Hepatocyte (in vitro differentiated cells): ENCODE measurements around the gene PHLPP1. TPM values are rescaled to one million over a fixed set of nuclear protein-coding genes. Genes with fewer than 3 reads are reported as not detected.
A peak's percentile ranks its signal among the peaks of the same experiment; 100 is the strongest.

Experiments used
- DNase-seq: peaks from one replicate; pipeline ENCODE4 v3.0.0-alpha.2; 2016; ENCODE audit warnings: low spot score
- H2AFZ ChIP-seq: fragments of 200-600 bp; sonication (generic); 2 replicates; pipeline ENCODE4 v1.6.0; 2016; ENCODE audit warnings: antibody characterized with exemption, mild to moderate bottlenecking
- H3K27ac ChIP-seq: fragments of 200-600 bp; sonication (generic); 2 replicates; pipeline ENCODE4 v1.5.1; 2016; ENCODE audit warnings: mild to moderate bottlenecking
- H3K27me3 ChIP-seq: fragments of 200-600 bp; sonication (generic); 2 replicates; pipeline ENCODE4 v1.6.1; 2016
- H3K36me3 ChIP-seq: fragments of 200-600 bp; sonication (generic); replicated peaks from 2 replicates; pipeline ENCODE4 v1.5.1; 2016; ENCODE audit warnings: low read depth; ENCODE audit not compliant: insufficient read depth
- H3K4me1 ChIP-seq: fragments of 200-600 bp; sonication (generic); 2 replicates; pipeline ENCODE4 v1.5.1; 2016; ENCODE audit warnings: mild to moderate bottlenecking, moderate library complexity; ENCODE audit not compliant: insufficient read depth
- H3K4me2 ChIP-seq: fragments of 200-600 bp; sonication (generic); 2 replicates; pipeline ENCODE4 v1.6.0; 2016
- H3K4me3 ChIP-seq: fragments of 200-600 bp; sonication (generic); 2 replicates; pipeline ENCODE4 v1.5.1; 2016; ENCODE audit warnings: mild to moderate bottlenecking
- H3K79me2 ChIP-seq: fragments of 200-600 bp; sonication (generic); 2 replicates; pipeline ENCODE4 v1.6.0; 2017; ENCODE audit warnings: mild to moderate bottlenecking
- H3K9me2 ChIP-seq: fragments of 200-600 bp; sonication (generic); replicated peaks from 2 replicates; pipeline ENCODE4 v1.6.0; 2017; ENCODE audit warnings: mild to moderate bottlenecking; ENCODE audit not compliant: insufficient read depth
- H3K9me3 ChIP-seq: fragments of 200-600 bp; sonication (generic); 2 replicates; pipeline ENCODE4 v1.5.1; 2016; ENCODE audit warnings: low read depth, mild to moderate bottlenecking
- H4K20me1 ChIP-seq: fragments of 200-600 bp; sonication (generic); 2 replicates; pipeline ENCODE4 v1.6.0; 2016; ENCODE audit warnings: mild to moderate bottlenecking; ENCODE audit not compliant: insufficient read depth, poor library complexity, severe bottlenecking
- EZH2 ChIP-seq: fragments of 200-600 bp; sonication (generic); IDR thresholded peaks from 2 replicates; pipeline ENCODE4 v1.6.1; 2016; ENCODE audit warnings: antibody characterized with exemption, mild to moderate bottlenecking, borderline replicate concordance
- EZH2phosphoT487 ChIP-seq: fragments of 200-600 bp; sonication (generic); IDR thresholded peaks from one replicate; pipeline ENCODE4 v1.6.1; 2018; ENCODE audit warnings: antibody characterized with exemption, mild to moderate bottlenecking, low read depth, moderate library complexity; ENCODE audit not compliant: unreplicated experiment, severe bottlenecking
- WGBS: methylation state at CpG from one replicate; pipeline ENCODE4 v1.1.6; 2016; ENCODE audit warnings: low lambda C conversion rate; ENCODE audit errors: missing lambda C conversion rate; 5-methylcytosine and 5-hydroxymethylcytosine counted together
- polyA plus RNA-seq: library from polyadenylated mRNA; unstranded; fragments of >200 nt; fragmentation: Nextera tagmentation; extraction: Ambion mirVana; gene quantifications from 2 replicates; pipeline ENCODE4 v1.2.1, GENCODE V29; 2016
- total RNA-seq: library from RNA; depleted of rRNA; stranded (reverse); fragments of >200 nt; gene quantifications from 2 replicates; pipeline ENCODE4 v1.2.3, GENCODE V29; 2014
- TF ChIP-seq, protein P1 (sequence below): fragments of 200-600 bp; sonication (generic); IDR thresholded peaks from 2 replicates; pipeline ENCODE4 v1.5.1; 2016; ENCODE audit warnings: antibody characterized with exemption, mild to moderate bottlenecking; ENCODE audit not compliant: poor library complexity

Gene PHLPP1
- total and polyA plus RNA-seq, 2 experiments from 2014 or later = 7.3 to 14.3 TPM

GRCh38 chr18:62792016-62792415 is 76.7 kb downstream of the PHLPP1 start:
- TF ChIP-seq, protein P1, sequence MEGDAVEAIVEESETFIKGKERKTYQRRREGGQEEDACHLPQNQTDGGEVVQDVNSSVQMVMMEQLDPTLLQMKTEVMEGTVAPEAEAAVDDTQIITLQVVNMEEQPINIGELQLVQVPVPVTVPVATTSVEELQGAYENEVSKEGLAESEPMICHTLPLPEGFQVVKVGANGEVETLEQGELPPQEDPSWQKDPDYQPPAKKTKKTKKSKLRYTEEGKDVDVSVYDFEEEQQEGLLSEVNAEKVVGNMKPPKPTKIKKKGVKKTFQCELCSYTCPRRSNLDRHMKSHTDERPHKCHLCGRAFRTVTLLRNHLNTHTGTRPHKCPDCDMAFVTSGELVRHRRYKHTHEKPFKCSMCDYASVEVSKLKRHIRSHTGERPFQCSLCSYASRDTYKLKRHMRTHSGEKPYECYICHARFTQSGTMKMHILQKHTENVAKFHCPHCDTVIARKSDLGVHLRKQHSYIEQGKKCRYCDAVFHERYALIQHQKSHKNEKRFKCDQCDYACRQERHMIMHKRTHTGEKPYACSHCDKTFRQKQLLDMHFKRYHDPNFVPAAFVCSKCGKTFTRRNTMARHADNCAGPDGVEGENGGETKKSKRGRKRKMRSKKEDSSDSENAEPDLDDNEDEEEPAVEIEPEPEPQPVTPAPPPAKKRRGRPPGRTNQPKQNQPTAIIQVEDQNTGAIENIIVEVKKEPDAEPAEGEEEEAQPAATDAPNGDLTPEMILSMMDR = no peak
- no peak for TF ChIP-seq EZH2phosphoT487
- no peak for TF ChIP-seq EZH2
- H3K9me3 ChIP-seq = no peaks in the 10 kb centered on the region
- no peaks in the 10 kb centered on the region for H3K36me3 ChIP-seq
- H3K27me3 ChIP-seq = no peaks in the 10 kb centered on the region
- no peaks in the 10 kb centered on the region for H4K20me1 ChIP-seq
- H3K27ac ChIP-seq = no peak overlapping the region
- no peak for DNase-seq
- H3K79me2 ChIP-seq = peaks cover 85% of the 10 kb centered on the region
- no peak overlapping the region for H2AFZ ChIP-seq
- WGBS = 81% methylated on average over 1 of the region's 1 CpG
- no peak overlapping the region for H3K4me3 ChIP-seq
- peaks cover 19% of the 10 kb centered on the region for H3K4me1 ChIP-seq
- H3K4me2 ChIP-seq = no peak overlapping the region
- no peaks in the 10 kb centered on the region for H3K9me2 ChIP-seq

DNA sequence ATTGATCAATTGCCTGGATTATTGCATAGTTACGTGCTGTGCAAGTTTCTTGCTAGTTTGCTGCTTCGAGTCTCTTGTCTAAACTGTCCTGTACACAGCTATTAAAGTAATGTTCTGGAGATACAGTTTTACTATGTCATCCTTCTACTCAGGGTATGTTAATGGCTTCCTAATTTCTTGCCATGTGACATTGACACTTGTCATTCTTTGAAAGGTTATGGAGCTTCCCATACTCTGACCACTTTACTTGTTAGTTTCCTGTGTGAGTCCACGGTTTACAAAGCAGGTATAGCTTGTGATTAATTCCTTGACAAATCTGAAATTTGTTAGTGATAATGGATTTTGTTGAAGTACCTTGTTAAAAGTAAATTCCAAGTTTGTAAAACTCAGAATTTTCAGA is 80.5 kb downstream of the PHLPP1 start:
- Histone ChIP-seq H3K4me1 (peaks cover 12% of the 10 kb centered on the region), H3K9me3 (no peaks in the 10 kb centered on the region), H3K79me2 (peaks cover 84% of the 10 kb centered on the region), H3K4me2 (peak overlapping the region; percentile 4), H4K20me1 (no peaks in the 10 kb centered on the region), H2AFZ (no peak overlapping the region), H3K36me3 (no peaks in the 10 kb centered on the region), H3K4me3 (no peak overlapping the region), H3K27me3 (no peaks in the 10 kb centered on the region), H3K9me2 (no peaks in the 10 kb centered on the region), H3K27ac (peak overlapping the region; percentile 25)
- no peak for DNase-seq
- WGBS = 82% methylated on average over 3 of the region's 3 CpGs
- no peak for TF ChIP-seq EZH2phosphoT487
- TF ChIP-seq, protein P1 = no peak
- TF ChIP-seq EZH2 = no peak

GRCh38 chr18:62796216-62796621 is 80.9 kb downstream of the PHLPP1 start:
- no peaks in the 10 kb centered on the region for H3K36me3 ChIP-seq
- peak overlapping the region; percentile 4 for H3K4me2 ChIP-seq
- H3K27ac ChIP-seq = peak overlapping the region; percentile 25
- no peaks in the 10 kb centered on the region for H3K9me2 ChIP-seq
- H3K4me3 ChIP-seq = no peak overlapping the region
- H3K27me3 ChIP-seq = no peaks in the 10 kb centered on the region
- DNase-seq = no peak
- peaks cover 82% of the 10 kb centered on the region for H3K79me2 ChIP-seq
- H3K4me1 ChIP-seq = peaks cover 12% of the 10 kb centered on the region
- H3K9me3 ChIP-seq = no peaks in the 10 kb centered on the region
- no peak overlapping the region for H2AFZ ChIP-seq
- H4K20me1 ChIP-seq = no peaks in the 10 kb centered on the region
- TF ChIP-seq, protein P1 = no peak
- TF ChIP-seq EZH2phosphoT487 (no peak), EZH2 (no peak)
- WGBS = 97% methylated on average over 1 of the region's 1 CpG

DNA sequence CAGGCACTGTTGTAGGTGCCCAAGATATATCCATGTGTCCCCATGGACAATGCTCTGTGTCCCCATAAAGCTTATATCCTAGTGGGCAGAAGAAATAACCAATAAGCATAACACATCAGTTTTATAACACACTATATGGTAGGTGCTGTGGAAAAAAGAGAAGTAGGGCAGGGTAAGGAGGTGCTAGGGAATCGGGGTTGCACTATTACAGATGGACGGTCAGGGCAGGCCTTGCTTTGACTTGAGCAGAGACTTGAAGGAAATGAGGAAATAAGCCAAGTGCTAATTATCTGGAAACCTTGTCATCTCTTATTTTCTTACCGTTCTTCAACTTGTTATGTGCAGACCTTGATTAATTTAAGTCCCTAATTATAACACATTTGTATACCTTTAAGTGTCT is 82.0 kb downstream of the PHLPP1 start:
- H3K27me3 ChIP-seq = no peaks in the 10 kb centered on the region
- peaks cover 87% of the 10 kb centered on the region for H3K79me2 ChIP-seq

More for the DNA sequence above, 82.0 kb downstream of the PHLPP1 start:
- WGBS = 95% methylated on average over 3 of the region's 3 CpGs
- no peak overlapping the region for H2AFZ ChIP-seq
- H3K4me3 ChIP-seq = no peak overlapping the region
- H3K27ac ChIP-seq = no peak overlapping the region
- no peak overlapping the region for H3K4me2 ChIP-seq
- peaks cover 12% of the 10 kb centered on the region for H3K4me1 ChIP-seq
- DNase-seq = no peak
- no peaks in the 10 kb centered on the region for H3K36me3 ChIP-seq
- no peaks in the 10 kb centered on the region for H4K20me1 ChIP-seq
- TF ChIP-seq EZH2phosphoT487 (no peak), EZH2 (no peak)
- TF ChIP-seq, protein P1 = no peak
- no peaks in the 10 kb centered on the region for H3K9me3 ChIP-seq
- H3K9me2 ChIP-seq = no peaks in the 10 kb centered on the region
